ENCODE data around the gene ZNF382. TPM values are rescaled to one million over a fixed set of nuclear protein-coding genes. Genes with fewer than 3 reads are reported as not detected.

The ZNF382 gene
- 12.5 TPM for total RNA-seq (ENCODE audit: unreplicated experiment)
- long read RNA-seq, partial matches to known transcripts = 1 of 2 reads
- long read RNA-seq, other reads (novel, unspliced or antisense) = 1 of 2 reads

- peaks cover 3% of the 10 kb centered on the region for H3K9me3 Mint-ChIP-seq (ENCODE audit: unreplicated experiment)
- H3K4me1 Mint-ChIP-seq (ENCODE audit: unreplicated experiment) = peaks cover 10% of the 10 kb centered on the region
- peaks cover 5% of the 10 kb centered on the region for H3K27me3 Mint-ChIP-seq (ENCODE audit: unreplicated experiment)
- H3K27ac Mint-ChIP-seq (ENCODE audit: unreplicated experiment) = peak within 1 kb of the TSS; percentile 90
- H3K36me3 Mint-ChIP-seq (ENCODE audit: low read depth, unreplicated experiment) = peaks cover 36% of the 10 kb centered on the region
- TF ChIP-seq, protein P1, sequence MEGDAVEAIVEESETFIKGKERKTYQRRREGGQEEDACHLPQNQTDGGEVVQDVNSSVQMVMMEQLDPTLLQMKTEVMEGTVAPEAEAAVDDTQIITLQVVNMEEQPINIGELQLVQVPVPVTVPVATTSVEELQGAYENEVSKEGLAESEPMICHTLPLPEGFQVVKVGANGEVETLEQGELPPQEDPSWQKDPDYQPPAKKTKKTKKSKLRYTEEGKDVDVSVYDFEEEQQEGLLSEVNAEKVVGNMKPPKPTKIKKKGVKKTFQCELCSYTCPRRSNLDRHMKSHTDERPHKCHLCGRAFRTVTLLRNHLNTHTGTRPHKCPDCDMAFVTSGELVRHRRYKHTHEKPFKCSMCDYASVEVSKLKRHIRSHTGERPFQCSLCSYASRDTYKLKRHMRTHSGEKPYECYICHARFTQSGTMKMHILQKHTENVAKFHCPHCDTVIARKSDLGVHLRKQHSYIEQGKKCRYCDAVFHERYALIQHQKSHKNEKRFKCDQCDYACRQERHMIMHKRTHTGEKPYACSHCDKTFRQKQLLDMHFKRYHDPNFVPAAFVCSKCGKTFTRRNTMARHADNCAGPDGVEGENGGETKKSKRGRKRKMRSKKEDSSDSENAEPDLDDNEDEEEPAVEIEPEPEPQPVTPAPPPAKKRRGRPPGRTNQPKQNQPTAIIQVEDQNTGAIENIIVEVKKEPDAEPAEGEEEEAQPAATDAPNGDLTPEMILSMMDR (IDR thresholded peaks at IDR 0.05; ENCODE audit: unreplicated experiment) = no peak
- peak; percentile 68 for DNase-seq (ENCODE audit: low spot score)
- peak within 1 kb of the TSS; percentile 98 for H3K4me3 Mint-ChIP-seq (ENCODE audit: unreplicated experiment)
Observed at GRCh38 chr19:36605101-36605876, at the start of gene ZNF382. Gene ZNF382 (plus strand): TSS chr19:36605313. CDS start chr19:36609915, 4,602 bp downstream.

- H3K4me3 Mint-ChIP-seq (ENCODE audit: unreplicated experiment) = peak overlapping the region; percentile 74
- H3K9me3 Mint-ChIP-seq (ENCODE audit: unreplicated experiment) = peaks cover 31% of the 10 kb centered on the region
Observed at GRCh38 chr19:36564391-36564790, 40.7 kb upstream of the ZNF382 start.

GRCh38 chr19:36572593-36573019 lies 32.5 kb upstream of the ZNF382 start:
- Mint-ChIP-seq H3K9me3 (ENCODE audit: unreplicated experiment) (peaks cover 9% of the 10 kb centered on the region), H3K36me3 (ENCODE audit: low read depth, unreplicated experiment) (peaks cover 45% of the 10 kb centered on the region), H3K27ac (ENCODE audit: unreplicated experiment) (peak overlapping the region; percentile 98), H3K4me1 (ENCODE audit: unreplicated experiment) (peaks cover 20% of the 10 kb centered on the region), H3K4me3 (ENCODE audit: unreplicated experiment) (peak overlapping the region; percentile 97), H3K27me3 (ENCODE audit: unreplicated experiment) (peaks cover 6% of the 10 kb centered on the region)
- TF ChIP-seq, protein P1 (IDR thresholded peaks at IDR 0.05; ENCODE audit: unreplicated experiment) = no peak
- no peak for DNase-seq (ENCODE audit: low spot score)

More at GRCh38 chr19:36564391-36564790, 40.7 kb upstream of the ZNF382 start:
- no peaks in the 10 kb centered on the region for H3K4me1 Mint-ChIP-seq (ENCODE audit: unreplicated experiment)
- peaks cover 72% of the 10 kb centered on the region for H3K36me3 Mint-ChIP-seq (ENCODE audit: low read depth, unreplicated experiment)
- no peak for DNase-seq (ENCODE audit: low spot score)
- TF ChIP-seq, protein P1 (IDR thresholded peaks at IDR 0.05; ENCODE audit: unreplicated experiment) = no peak
- no peak overlapping the region for H3K27ac Mint-ChIP-seq (ENCODE audit: unreplicated experiment)
- peaks cover 6% of the 10 kb centered on the region for H3K27me3 Mint-ChIP-seq (ENCODE audit: unreplicated experiment)

DNA sequence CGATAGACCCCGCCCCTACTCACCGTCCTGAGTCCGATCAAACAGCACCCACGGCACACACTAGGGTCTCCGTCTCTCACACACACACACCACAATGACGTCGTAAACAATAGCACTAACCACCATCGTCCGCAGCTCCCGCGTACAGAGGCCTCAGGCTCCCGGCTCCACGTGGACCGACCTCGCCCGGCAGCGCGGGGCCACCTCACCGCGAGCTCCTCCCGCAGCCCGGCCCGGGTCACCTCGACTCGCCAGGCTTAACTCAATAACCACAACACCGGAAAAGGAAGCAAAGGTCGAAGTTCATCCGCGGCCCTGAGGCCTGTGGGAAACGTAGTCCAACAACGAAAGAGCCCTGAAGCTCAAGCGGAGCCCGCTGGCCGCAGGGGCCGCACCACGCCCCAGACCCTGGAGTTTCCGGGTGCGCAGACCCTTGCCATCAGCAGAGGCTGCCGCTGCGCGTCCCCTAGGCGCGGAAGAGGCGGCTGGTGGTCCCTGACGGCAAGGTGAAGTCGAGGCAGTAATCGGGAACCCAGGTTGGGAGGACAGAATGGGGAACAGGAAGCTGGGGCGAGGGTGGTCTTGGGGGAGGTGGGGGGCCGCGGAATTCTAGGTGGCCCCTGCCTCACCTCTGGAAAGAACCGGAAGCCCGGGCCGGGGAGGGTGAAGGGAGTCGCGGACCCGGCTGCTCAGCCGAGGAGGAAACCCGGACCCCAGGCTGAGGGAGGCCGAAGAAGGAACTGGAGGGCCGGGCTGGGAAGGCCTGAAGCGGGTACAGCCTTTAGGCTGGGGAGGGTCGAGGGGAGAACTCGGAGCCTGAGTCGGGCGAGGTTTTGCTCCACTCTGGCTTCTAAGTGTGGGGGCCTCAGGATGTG lies 31.9 kb upstream of the ZNF382 start, which contains the start of gene ZNF529:
TSS of gene ZNF529 (minus strand) at position 273 of the 875 bp plus-strand sequence. CDS start 946 bp downstream, outside the sequence.
- peaks cover 4% of the 10 kb centered on the region for H3K9me3 Mint-ChIP-seq (ENCODE audit: unreplicated experiment)
- H3K4me3 Mint-ChIP-seq (ENCODE audit: unreplicated experiment) = peak within 1 kb of the TSS; percentile 97

More for the DNA sequence above, 31.9 kb upstream of the ZNF382 start, which contains the start of gene ZNF529:
- DNase-seq (ENCODE audit: low spot score) = peak; percentile 89
- H3K27me3 Mint-ChIP-seq (ENCODE audit: unreplicated experiment) = peaks cover 6% of the 10 kb centered on the region
- peak within 1 kb of the TSS; percentile 98 for H3K27ac Mint-ChIP-seq (ENCODE audit: unreplicated experiment)
- TF ChIP-seq, protein P1 (IDR thresholded peaks at IDR 0.05; ENCODE audit: unreplicated experiment) = no peak
- H3K36me3 Mint-ChIP-seq (ENCODE audit: low read depth, unreplicated experiment) = peaks cover 44% of the 10 kb centered on the region
- peaks cover 20% of the 10 kb centered on the region for H3K4me1 Mint-ChIP-seq (ENCODE audit: unreplicated experiment)
